HCT116 (cell line): ENCODE results near the gene TM4SF20. TPM values are rescaled to one million over a fixed set of nuclear protein-coding genes. Genes with fewer than 3 reads are reported as not detected.

ENCODE experiments used
- ATAC-seq: fragments of 200-7000 bp; cut with Tn5 transposase; 2 replicates; pipeline ENCODE4 v1.9.1; 2020; ENCODE audit warnings: mild to moderate bottlenecking, moderate library complexity
- BruUV-seq: library from RNA; stranded (reverse); fragments of 400-500 nt; replicated peaks from 2 replicates; lab custom pipeline; 2021; lab: Mats Ljungman, UMichigan
- CTCF ChIA-PET: fragments of 300-600 bp; sonication (Branson Sonifier 250); formaldehyde crosslinking; loops from one replicate; lab custom pipeline; 2021; ENCODE audit warnings: antibody characterized with exemption; lab: Charles Lee
- POLR2A ChIA-PET: fragments of 300-600, 350-600 bp; sonication (Branson Sonifier 250); formaldehyde crosslinking; loops from one replicate; lab custom pipeline; 2021; ENCODE audit warnings: antibody characterized with exemption; lab: Charles Lee
- RAD21 ChIA-PET, 2 experiments: fragments of 300-600 bp; sonication (Branson Sonifier 250); formaldehyde crosslinking; loops; one replicate each; lab custom pipeline; 2023; ENCODE audit warnings: low total read pairs in 2 of 2; ENCODE audit not compliant: uncharacterized antibody in 2 of 2, unreplicated experiment in 2 of 2, low non-redundant PET in 1 of 2; lab: Charles Lee
- DNase-seq: peaks from one replicate; pipeline ENCODE4 v3.0.0-alpha.2; 2010; ENCODE audit warnings: low read depth, low spot score
- H2AFZ ChIP-seq: fragments of 200-600 bp; shearing (Covaris generic), sonication (generic); 2 replicates; pipeline ENCODE4 v1.6.1; 2017; ENCODE audit warnings: low read depth, mixed run types, mixed read lengths, antibody characterized with exemption, low read length; ENCODE audit not compliant: poor library complexity, severe bottlenecking
- H3K27ac ChIP-seq: 2 replicates; pipeline ENCODE4 v1.5.1; 2012; ENCODE audit warnings: low read depth, low read length
- H3K27me3 ChIP-seq: fragments of 200-600 bp; sonication (generic); 2 replicates; pipeline ENCODE4 v1.6.1; 2016; ENCODE audit warnings: mixed run types, low read length, mixed read lengths; ENCODE audit not compliant: insufficient read depth
- H3K36me3 ChIP-seq, 2 experiments: fragments of 200-500 bp in 1 of 2; fragments of 200-600 bp in 1 of 2; sonication (Bioruptor generic) in 1 of 2; sonication (generic) in 1 of 2; 2 replicates each; pipeline versions ENCODE4 v1.5.1 to v1.6.1; 2014 to 2016; ENCODE audit warnings: low read length in 2 of 2, inconsistent platforms in 1 of 2, mixed read lengths in 1 of 2, mixed run types in 1 of 2; ENCODE audit not compliant: insufficient read depth in 2 of 2, control insufficient read depth in 1 of 2
- H3K4me1 ChIP-seq, 2 experiments: fragments of 200-600 bp in 1 of 2; sonication (generic) in 1 of 2; 2 replicates each; pipeline versions ENCODE4 v1.5.1 to v1.6.1; 2012 to 2017; ENCODE audit warnings: low read length in 2 of 2, inconsistent platforms in 1 of 2, mild to moderate bottlenecking in 1 of 2, mixed read lengths in 1 of 2, mixed run types in 1 of 2, moderate library complexity in 1 of 2; ENCODE audit not compliant: insufficient read depth in 2 of 2, control insufficient read depth in 1 of 2
- H3K4me2 ChIP-seq: fragments of 200-600 bp; sonication (generic); 2 replicates; pipeline ENCODE4 v1.6.1; 2017; ENCODE audit warnings: mixed run types, low read length, mixed read lengths
- H3K4me3 ChIP-seq, 2 experiments: fragments of 200-600 bp in 1 of 2; sonication (generic) in 1 of 2; replicated peaks in 1 of 2; 2 replicates each; pipeline ENCODE4 v1.5.1; 2011 to 2016; ENCODE audit warnings: low read length in 2 of 2, control low read depth in 1 of 2, low read depth in 1 of 2, mild to moderate bottlenecking in 1 of 2, mixed read lengths in 1 of 2, mixed run types in 1 of 2
- H3K79me2 ChIP-seq: fragments of 200-600 bp; sonication (generic); 2 replicates; pipeline ENCODE4 v1.6.1; 2017; ENCODE audit warnings: mild to moderate bottlenecking, mixed run types, low read length, moderate library complexity, mixed read lengths; ENCODE audit not compliant: insufficient read depth
- H3K9ac ChIP-seq: fragments of 200-600 bp; sonication (generic); 2 replicates; pipeline ENCODE4 v1.6.1; 2016; ENCODE audit warnings: low read length, mixed read lengths
- H3K9me2 ChIP-seq: fragments of 200-600 bp; sonication (generic), shearing (Covaris generic); 2 replicates; pipeline ENCODE4 v1.6.1; 2017; ENCODE audit warnings: mixed run types, mild to moderate bottlenecking, moderate library complexity; ENCODE audit not compliant: insufficient read depth
- H3K9me3 ChIP-seq, 2 experiments: fragments of 200-500 bp in 1 of 2; fragments of 200-600 bp in 1 of 2; sonication (Bioruptor generic) in 1 of 2; sonication (generic) in 1 of 2; 2 replicates each; pipeline ENCODE4 v1.6.1; 2014 to 2017; ENCODE audit warnings: low read length in 2 of 2, mixed read lengths in 2 of 2, inconsistent platforms in 1 of 2, low read depth in 1 of 2, mild to moderate bottlenecking in 1 of 2, mixed run types in 1 of 2, moderate library complexity in 1 of 2; ENCODE audit not compliant: control insufficient read depth in 1 of 2, insufficient read depth in 1 of 2
- H4K20me1 ChIP-seq: fragments of 200-600 bp; sonication (generic), shearing (Covaris generic); 2 replicates; pipeline ENCODE4 v1.6.1; 2017; ENCODE audit warnings: mixed run types, mild to moderate bottlenecking, moderate library complexity; ENCODE audit not compliant: insufficient read depth
- EGR1 ChIP-seq: IDR thresholded peaks from 2 replicates; pipeline ENCODE4 v1.6.1; 2012; ENCODE audit warnings: low read depth
- EZH2 ChIP-seq: fragments of 200-600 bp; sonication (generic); IDR thresholded peaks from 2 replicates; pipeline ENCODE4 v1.6.1; 2017; ENCODE audit warnings: antibody characterized with exemption, mixed run types
- MAX ChIP-seq: IDR thresholded peaks from 2 replicates; pipeline ENCODE4 v1.6.1; 2012
- POLR2A ChIP-seq: IDR thresholded peaks from 2 replicates; pipeline ENCODE4 v1.7.0; 2011; ENCODE audit warnings: borderline replicate concordance; ENCODE audit not compliant: insufficient read depth, insufficient read length; ENCODE audit errors: extremely low read depth
- SP1 ChIP-seq: IDR thresholded peaks from 2 replicates; pipeline ENCODE4 v1.6.1; 2012; ENCODE audit warnings: low read depth
- YY1 ChIP-seq: IDR thresholded peaks from 2 replicates; pipeline ENCODE4 v1.6.1; 2011; ENCODE audit warnings: low read length, low read depth, moderate library complexity, mild to moderate bottlenecking; ENCODE audit not compliant: insufficient replicate concordance; ENCODE audit errors: extremely low read depth
- ZFX ChIP-seq: fragments of 450-650 bp; IDR thresholded peaks from 2 replicates; pipeline ENCODE4 v1.6.1; 2017
- intact Hi-C: fragments of 100-400 bp; cut with micrococcal nuclease; formaldehyde crosslinking; loops from 2 replicates; pipeline ENCODE4 v1.10.0; 2022
- total RNA-seq: library from RNA; stranded (reverse); gene quantifications from one replicate; pipeline ENCODE4 v1.2.1, GENCODE V29; 2021; ENCODE audit not compliant: unreplicated experiment

Gene TM4SF20
- total RNA-seq, 1 experiment from 2014 or later, result not detected

DNA sequence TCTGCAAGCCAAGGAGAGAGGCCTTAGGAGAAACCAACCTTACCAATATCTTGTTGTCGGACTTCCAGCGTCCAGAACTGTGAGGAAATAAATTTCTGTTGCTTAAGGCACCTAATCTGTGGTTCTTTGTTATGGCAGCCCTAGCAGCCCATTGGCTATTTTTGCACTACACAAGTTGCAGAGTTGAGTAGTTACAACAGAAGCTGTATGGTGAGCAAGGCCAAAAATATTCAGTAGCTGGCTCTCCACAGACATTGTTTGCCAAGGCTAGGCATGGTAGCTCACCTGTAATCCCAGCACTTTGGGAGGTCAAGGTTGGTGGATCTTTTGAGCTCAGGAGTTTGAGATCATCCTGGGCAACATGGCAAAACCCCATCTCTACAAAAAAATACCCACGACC lies 35.7 kb upstream of the TM4SF20 start:
- RAD21 ChIA-PET, result no interaction called here
- no peaks in the 10 kb centered on the region for H3K9me2 ChIP-seq
- H3K4me3 ChIP-seq, result no peak overlapping the region
- peak overlapping the region; percentile 32 for H2AFZ ChIP-seq
- H3K4me2 ChIP-seq, result no peak overlapping the region
- no peak; the same call in 1 of the 2 replicates for ATAC-seq
- TF ChIP-seq ZFX, result no peak
- TF ChIP-seq EGR1, result no peak
- no peak for TF ChIP-seq YY1
- TF ChIP-seq EZH2, result no peak
- TF ChIP-seq POLR2A, result no peak
- no peak for TF ChIP-seq MAX
- peaks cover 6 to 15% of the 10 kb centered on the region in 2 experiments for H3K4me1 ChIP-seq
- no peaks in the 10 kb centered on the region for H4K20me1 ChIP-seq
- BruUV-seq, result no TSS peak
- no peak for DNase-seq
- H3K9ac ChIP-seq, result no peak overlapping the region
- H3K27me3 ChIP-seq, result no peaks in the 10 kb centered on the region
- H3K9me3 ChIP-seq, result no peaks in the 10 kb centered on the region
- intact Hi-C loops, result no loop called here
- POLR2A ChIA-PET, result interaction anchor here (1.0 kb wide), 1 partner anchor 12 kb away, joined by 3 read pairs; no protein-coding TSS in a partner anchor
- CTCF ChIA-PET, result interaction anchor here (0.7 kb wide), 1 partner anchor 960 kb away, joined by 3 read pairs; no protein-coding TSS in a partner anchor
- H3K36me3 ChIP-seq, result no peaks in the 10 kb centered on the region
- H3K27ac ChIP-seq, result no peak overlapping the region
- no peaks in the 10 kb centered on the region for H3K79me2 ChIP-seq

- DNase-seq, result no peak
- POLR2A ChIA-PET, result no interaction called here
- RAD21 ChIA-PET, result no interaction called here
- Histone ChIP-seq H3K79me2 (no peaks in the 10 kb centered on the region), H3K27ac (no peak overlapping the region), H4K20me1 (no peaks in the 10 kb centered on the region), H3K27me3 (no peaks in the 10 kb centered on the region), H3K9me2 (no peaks in the 10 kb centered on the region), H3K9ac (no peak overlapping the region), H3K4me1 (peaks cover 6 to 15% of the 10 kb centered on the region in 2 experiments), H3K36me3 (no peaks in the 10 kb centered on the region), H3K4me2 (no peak overlapping the region), H2AFZ (peak overlapping the region; percentile 3), H3K4me3 (no peak overlapping the region), H3K9me3 (no peaks in the 10 kb centered on the region)
- intact Hi-C loops, result no loop called here
- TF ChIP-seq SP1 (no peak), EGR1 (no peak)
- no TSS peak for BruUV-seq
- ATAC-seq, result no peak
- CTCF ChIA-PET, result no interaction called here
Observed at GRCh38 chr2:227413371-227413770, 34.3 kb upstream of the TM4SF20 start.
